ENCODE measurements around the gene AHCYL2. TPM values are rescaled to one million over a fixed set of nuclear protein-coding genes. Genes with fewer than 3 reads are reported as not detected.

The AHCYL2 gene
- total and polyA plus RNA-seq, 2 of the 8 experiments (the other 6 are each of a cell fraction or from before 2014, with no cell fraction given): 20.7 to 25.4 TPM

GRCh38 chr7:129343099-129343700, 118.4 kb downstream of the AHCYL2 start:
- no peaks in the 10 kb centered on the region for H3K23me2 ChIP-seq (ENCODE audit: low read depth, low read length)
- no peaks in the 10 kb centered on the region for H3K79me2 ChIP-seq (ENCODE audit: control insufficient read depth in 1 of 2, insufficient read depth in 2 of 2, low read length in 2 of 2)
- H3K27ac ChIP-seq (ENCODE audit: low read depth, low read length): no peak overlapping the region
- H3K27me3 ChIP-seq (replicated peaks in 1 of 4; ENCODE audit: control insufficient read depth in 3 of 4, extremely low read depth in 1 of 4, insufficient read depth in 3 of 4, low read length in 3 of 4): no peaks in the 10 kb centered on the region
- DNase-seq (ENCODE audit: low read depth in 1 of 2, low spot score in 2 of 2) (no peak), FAIRE-seq (peak; percentile 32)
- H4K20me1 ChIP-seq (replicated peaks in 1 of 2; ENCODE audit: control insufficient read depth in 1 of 2, insufficient read depth in 2 of 2, low read length in 2 of 2): no peaks in the 10 kb centered on the region
- no peaks in the 10 kb centered on the region for H3K9me3 ChIP-seq (ENCODE audit: insufficient read depth in 2 of 2, low read depth in 1 of 2, low read length in 1 of 2)
- CTCF ChIA-PET (ENCODE audit: partially characterized antibody): interaction anchor here (0.5 to 3.6 kb wide), 28 partner anchors 9 to 1896 kb away, joined by 3 to 23 read pairs (median 4); partner anchors contain the start of gene STRIP2
- no peak overlapping the region for H2BK120ac ChIP-seq (replicated peaks; ENCODE audit: low read depth, low read length)
- TF ChIP-seq CHD2 (IDR thresholded peaks at IDR 0.05; ENCODE audit: low read length): no peak
- peak; percentile 37 to 51 for TF ChIP-seq RAD21 (IDR thresholded peaks at IDR 0.05 in 1 of 2, conservative IDR thresholded peaks at IDR 0.05 in 1 of 2; ENCODE audit: low read depth in 2 of 2, low read length in 2 of 2)
- TF ChIP-seq ZNF274 (IDR thresholded peaks at IDR 0.05; ENCODE audit: borderline replicate concordance, extremely low read depth, low read length): no peak
- no peak for TF ChIP-seq YY1 (IDR thresholded peaks at IDR 0.05; ENCODE audit: low read depth, low read length)
- TF ChIP-seq CTCF (IDR thresholded peaks at IDR 0.05; ENCODE audit: control extremely low read depth in 1 of 3, insufficient read depth in 1 of 3, low read depth in 1 of 3, low read length in 3 of 3): peak in 1 of 3 experiments; percentile 53; a peak in 2 of 4 replicates
- no peak overlapping the region for H3K14ac ChIP-seq (ENCODE audit: insufficient read length)
- POLR2A ChIA-PET (ENCODE audit: partially characterized antibody): no interaction called here
- no peaks in the 10 kb centered on the region for H3K36me3 ChIP-seq (ENCODE audit: control insufficient read depth in 2 of 4, insufficient read depth in 4 of 4, low read length in 3 of 4)
- H2AFZ ChIP-seq (ENCODE audit: low read length): no peak overlapping the region
- peaks cover 0 to 12% (median 2%) of the 10 kb centered on the region in 4 experiments; a peak in 2 of 7 replicates for H3K4me1 ChIP-seq (replicated peaks in 1 of 4; ENCODE audit: control insufficient read depth in 3 of 4, insufficient read depth in 4 of 4, low read length in 3 of 4)
- H3K9ac ChIP-seq (replicated peaks in 1 of 4; ENCODE audit: extremely low read depth in 1 of 4, low read depth in 3 of 4, low read length in 3 of 4): no peak overlapping the region
- no peak overlapping the region for H2BK20ac ChIP-seq (ENCODE audit: low read length)
- H3K79me1 ChIP-seq (ENCODE audit: low read depth, low read length): no peaks in the 10 kb centered on the region
- H3K56ac ChIP-seq (replicated peaks; ENCODE audit: insufficient read length, low read depth, low read length): no peak overlapping the region
- no peak overlapping the region for H2BK15ac ChIP-seq (ENCODE audit: low read length)
- no peak overlapping the region for H4K5ac ChIP-seq (ENCODE audit: insufficient read length, low read depth, low read length)
- H4K8ac ChIP-seq (ENCODE audit: extremely low read depth, insufficient read depth, low read length): no peak overlapping the region
- no peak overlapping the region for H2BK5ac ChIP-seq (ENCODE audit: low read depth, low read length)
- no peak overlapping the region for H3K23ac ChIP-seq (ENCODE audit: insufficient read length)
- no peak overlapping the region for H2AK5ac ChIP-seq (ENCODE audit: low read depth, low read length)
- 65% methylated on average over 3 of the region's 3 CpGs; no CpG with 5 or more reads in 1 of the 2 experiments for WGBS, 2 experiments (ENCODE audit: extremely low coverage in 1 of 2, insufficient coverage in 1 of 2, insufficient read length in 1 of 2, insufficient replicate concordance in 2 of 2, low coverage in 1 of 2, low lambda C conversion rate in 2 of 2, missing lambda C conversion rate in 1 of 2)
- no peak overlapping the region for H3K4me2 ChIP-seq (ENCODE audit: insufficient read depth in 1 of 2, low read depth in 2 of 2, low read length in 2 of 2)
- no peak overlapping the region for H3K18ac ChIP-seq (ENCODE audit: extremely low read depth, low read length)
- H3K4me3 ChIP-seq (ENCODE audit: extremely low read depth in 1 of 4, insufficient read depth in 2 of 4, low read depth in 3 of 4, low read length in 4 of 4): no peak overlapping the region
- no peak overlapping the region for H2BK12ac ChIP-seq (ENCODE audit: low read depth, low read length)
- H3K4ac ChIP-seq (replicated peaks; ENCODE audit: insufficient read length, low read depth, low read length): no peak overlapping the region
- no peak overlapping the region for H4K91ac ChIP-seq (replicated peaks; ENCODE audit: insufficient read length, low read length)
